ENCODE measurements around the gene CHAT. TPM values are rescaled to one million over a fixed set of nuclear protein-coding genes. Genes with fewer than 3 reads are reported as not detected.

Gene CHAT
- total RNA-seq, 1 experiment from 2014 or later: not detected

GRCh38 chr10:49593564-49593875 lies 20.3 kb upstream of the CHAT start:
- Mint-ChIP-seq H3K4me1 (peaks cover 13% of the 10 kb centered on the region in 2 experiments), H3K27ac (no peak overlapping the region), H3K9me3 (no peaks in the 10 kb centered on the region), H3K36me3 (ENCODE audit: insufficient read depth in 1 of 3, low read depth in 3 of 3) (no peaks in the 10 kb centered on the region), H3K27me3 (ENCODE audit: low read depth) (peaks cover 25% of the 10 kb centered on the region), H3K4me3 (no peak overlapping the region)
- Histone ChIP-seq H3K79me2 (ENCODE audit: insufficient read depth, low read length) (no peaks in the 10 kb centered on the region), H3K4ac (ENCODE audit: low read depth, low read length) (no peak overlapping the region), H2BK12ac (ENCODE audit: insufficient read length, low read depth, low read length) (no peak overlapping the region), H4K8ac (replicated peaks; ENCODE audit: insufficient read length, low read depth, low read length) (no peak overlapping the region), H2AFZ (ENCODE audit: low read length) (no peak overlapping the region), H3K23ac (ENCODE audit: insufficient read length, low read depth, low read length) (no peak overlapping the region), H3K4me1 (ENCODE audit: insufficient read depth, low read length) (no peaks in the 10 kb centered on the region), H2BK20ac (ENCODE audit: low read depth, low read length, poor library complexity, severe bottlenecking) (no peak overlapping the region), H3K9me3 (ENCODE audit: control insufficient read depth, low read depth, low read length) (no peaks in the 10 kb centered on the region), H3K27ac (ENCODE audit: insufficient read length, low read depth, low read length) (no peak overlapping the region), H3K14ac (ENCODE audit: insufficient read depth, low read length) (no peak overlapping the region), H3T11ph (ENCODE audit: low read length) (no peak overlapping the region), H3K9ac (ENCODE audit: extremely low read depth, insufficient read length, low read length) (no peak overlapping the region), H3K79me1 (ENCODE audit: insufficient read depth, low read depth, low read length, poor library complexity, severe bottlenecking) (no peaks in the 10 kb centered on the region), H4K20me1 (ENCODE audit: control insufficient read depth, insufficient read depth, insufficient read length) (no peaks in the 10 kb centered on the region), H3K56ac (ENCODE audit: insufficient read length, low read depth, low read length) (no peak overlapping the region), H2BK5ac (ENCODE audit: insufficient read length, low read length) (no peak overlapping the region), H3K27me3 (ENCODE audit: insufficient read depth, low read length) (no peaks in the 10 kb centered on the region), H2BK15ac (ENCODE audit: low read depth, low read length) (no peak overlapping the region), H4K5ac (ENCODE audit: insufficient read length, low read depth, low read length) (no peak overlapping the region), H2BK120ac (ENCODE audit: low read depth, low read length, poor library complexity, severe bottlenecking) (no peak overlapping the region), H2AK5ac (ENCODE audit: insufficient read length, low read length) (no peak overlapping the region), H3K18ac (ENCODE audit: insufficient read length, low read depth, low read length) (no peak overlapping the region), H3K4me2 (ENCODE audit: insufficient read depth, insufficient read length, low read length) (no peak overlapping the region), H4K91ac (ENCODE audit: insufficient read length, low read depth, low read length) (no peak overlapping the region), H3K23me2 (ENCODE audit: insufficient read length, low read depth, low read length, poor library complexity, severe bottlenecking) (no peaks in the 10 kb centered on the region)
- TF ChIP-seq, protein P1, sequence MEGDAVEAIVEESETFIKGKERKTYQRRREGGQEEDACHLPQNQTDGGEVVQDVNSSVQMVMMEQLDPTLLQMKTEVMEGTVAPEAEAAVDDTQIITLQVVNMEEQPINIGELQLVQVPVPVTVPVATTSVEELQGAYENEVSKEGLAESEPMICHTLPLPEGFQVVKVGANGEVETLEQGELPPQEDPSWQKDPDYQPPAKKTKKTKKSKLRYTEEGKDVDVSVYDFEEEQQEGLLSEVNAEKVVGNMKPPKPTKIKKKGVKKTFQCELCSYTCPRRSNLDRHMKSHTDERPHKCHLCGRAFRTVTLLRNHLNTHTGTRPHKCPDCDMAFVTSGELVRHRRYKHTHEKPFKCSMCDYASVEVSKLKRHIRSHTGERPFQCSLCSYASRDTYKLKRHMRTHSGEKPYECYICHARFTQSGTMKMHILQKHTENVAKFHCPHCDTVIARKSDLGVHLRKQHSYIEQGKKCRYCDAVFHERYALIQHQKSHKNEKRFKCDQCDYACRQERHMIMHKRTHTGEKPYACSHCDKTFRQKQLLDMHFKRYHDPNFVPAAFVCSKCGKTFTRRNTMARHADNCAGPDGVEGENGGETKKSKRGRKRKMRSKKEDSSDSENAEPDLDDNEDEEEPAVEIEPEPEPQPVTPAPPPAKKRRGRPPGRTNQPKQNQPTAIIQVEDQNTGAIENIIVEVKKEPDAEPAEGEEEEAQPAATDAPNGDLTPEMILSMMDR (conservative IDR thresholded peaks at IDR 0.05): no peak
- DNase-seq: peak; percentile 23
- no CpG with 5 or more reads among the region's 6 CpGs for WGBS (ENCODE audit: extremely low coverage, insufficient read length, low lambda C conversion rate)
